Epithelial cell of proximal tubule (primary cell): ENCODE data around the gene PROSER3. TPM values are rescaled to one million over a fixed set of nuclear protein-coding genes. Genes with fewer than 3 reads are reported as not detected.
A peak's percentile ranks its signal among the peaks of the same experiment; 100 is the strongest.
"Not testable (repeated sequence)": the region's sequence is repeated elsewhere in the genome, so short reads cannot be mapped to it uniquely, and the experiment has no call there.

ENCODE experiments used
- DNase-seq: peaks from one replicate; pipeline ENCODE4 v3.0.0-alpha.2; 2011; ENCODE audit warnings: low read depth
- H3K4me3 ChIP-seq: 2 replicates; pipeline ENCODE4 v1.5.1; 2011; ENCODE audit warnings: low read depth, mild to moderate bottlenecking, low read length
- total RNA-seq: library from RNA; depleted of rRNA; stranded (reverse); fragments of >200 nt; gene quantifications from 2 replicates; pipeline ENCODE4 v1.2.3, GENCODE V29; 2015
- TF ChIP-seq, protein P1 (sequence below): conservative IDR thresholded peaks from 2 replicates; pipeline ENCODE4 v1.5.1; 2012; ENCODE audit warnings: low read depth, mild to moderate bottlenecking, low read length

The PROSER3 gene
- total RNA-seq, 1 donor from 2014 or later = 14.7 TPM

DNA sequence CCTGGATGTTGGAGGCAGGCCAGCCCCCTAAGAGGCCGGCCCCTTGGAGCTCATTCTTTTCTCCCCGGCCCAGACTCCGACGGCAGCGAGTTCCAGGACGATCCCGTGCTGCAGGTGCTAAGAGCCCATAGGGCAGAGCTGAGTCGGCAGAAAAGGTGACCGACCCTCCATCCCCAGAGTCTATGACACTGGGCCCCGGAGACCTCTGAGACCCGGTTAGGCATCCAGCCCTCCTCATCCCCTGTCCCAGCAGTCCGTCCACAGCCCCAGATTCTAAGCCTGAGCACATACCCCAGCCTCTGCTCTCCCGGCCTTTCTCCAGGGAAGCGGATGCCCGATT is 10.1 kb downstream of the PROSER3 start:
- H3K4me3 ChIP-seq = no peak overlapping the region
- TF ChIP-seq, protein P1, sequence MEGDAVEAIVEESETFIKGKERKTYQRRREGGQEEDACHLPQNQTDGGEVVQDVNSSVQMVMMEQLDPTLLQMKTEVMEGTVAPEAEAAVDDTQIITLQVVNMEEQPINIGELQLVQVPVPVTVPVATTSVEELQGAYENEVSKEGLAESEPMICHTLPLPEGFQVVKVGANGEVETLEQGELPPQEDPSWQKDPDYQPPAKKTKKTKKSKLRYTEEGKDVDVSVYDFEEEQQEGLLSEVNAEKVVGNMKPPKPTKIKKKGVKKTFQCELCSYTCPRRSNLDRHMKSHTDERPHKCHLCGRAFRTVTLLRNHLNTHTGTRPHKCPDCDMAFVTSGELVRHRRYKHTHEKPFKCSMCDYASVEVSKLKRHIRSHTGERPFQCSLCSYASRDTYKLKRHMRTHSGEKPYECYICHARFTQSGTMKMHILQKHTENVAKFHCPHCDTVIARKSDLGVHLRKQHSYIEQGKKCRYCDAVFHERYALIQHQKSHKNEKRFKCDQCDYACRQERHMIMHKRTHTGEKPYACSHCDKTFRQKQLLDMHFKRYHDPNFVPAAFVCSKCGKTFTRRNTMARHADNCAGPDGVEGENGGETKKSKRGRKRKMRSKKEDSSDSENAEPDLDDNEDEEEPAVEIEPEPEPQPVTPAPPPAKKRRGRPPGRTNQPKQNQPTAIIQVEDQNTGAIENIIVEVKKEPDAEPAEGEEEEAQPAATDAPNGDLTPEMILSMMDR = no peak
- DNase-seq = no peak

DNA sequence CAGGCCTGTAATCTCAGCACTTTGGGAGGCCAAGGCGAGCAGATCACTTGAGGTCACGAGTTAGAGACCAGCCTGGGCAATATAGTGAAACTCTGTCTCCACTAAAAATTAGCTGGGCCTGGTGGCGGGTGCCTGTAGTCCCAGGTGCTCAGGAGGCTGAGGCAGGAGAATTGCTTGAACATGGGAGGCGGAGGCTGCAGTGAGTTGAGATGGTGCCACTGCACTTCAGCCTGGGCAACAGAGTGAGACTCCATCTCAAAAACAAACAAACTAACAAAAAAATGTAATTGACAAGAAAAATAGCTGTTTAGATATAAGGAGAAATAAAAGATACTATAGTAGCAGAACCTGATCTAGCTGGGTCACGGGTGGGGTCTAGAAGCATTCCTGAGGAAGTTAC is 14.4 kb downstream of the PROSER3 start:
- not testable (repeated sequence) for DNase-seq, H3K4me3 ChIP-seq

DNA sequence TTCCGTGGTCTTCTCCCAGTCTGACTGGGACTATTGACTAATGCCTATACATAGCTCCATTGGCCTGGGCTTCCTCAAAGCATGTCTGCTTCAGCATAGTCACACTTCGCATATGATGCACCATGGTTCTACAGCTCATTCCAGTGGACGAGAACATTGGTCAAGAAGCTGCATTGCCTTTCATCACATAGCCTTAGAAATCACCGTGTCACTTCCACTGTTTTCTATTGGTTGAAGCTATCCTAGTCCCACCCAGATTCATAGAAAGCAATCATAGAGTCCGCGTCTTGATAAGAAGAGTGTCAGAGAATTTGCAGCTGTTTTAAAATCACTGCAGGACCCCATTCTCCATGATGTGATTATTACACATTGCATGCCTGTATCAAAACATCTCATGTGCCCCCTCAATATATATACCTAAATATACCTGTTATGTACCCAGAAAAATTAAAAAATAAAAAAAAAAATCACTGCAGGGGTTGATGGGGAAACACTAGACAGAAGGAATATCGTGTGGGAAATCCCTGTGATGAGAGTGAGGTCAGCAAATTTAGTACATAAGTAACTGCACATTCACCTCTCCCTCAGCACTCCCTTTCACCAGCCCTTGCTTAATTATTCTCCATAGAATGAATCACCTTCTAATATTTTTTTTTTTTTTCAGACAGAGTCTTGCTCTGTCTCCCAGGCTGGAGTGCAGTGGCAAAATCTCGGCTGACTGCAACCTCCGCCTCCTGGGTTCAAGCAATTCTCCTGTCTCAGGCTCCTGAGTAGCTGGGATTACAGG is 15.2 kb downstream of the PROSER3 start:
- peak; percentile 77 for DNase-seq
- no peak overlapping the region for H3K4me3 ChIP-seq
- TF ChIP-seq, protein P1 = no peak

DNA sequence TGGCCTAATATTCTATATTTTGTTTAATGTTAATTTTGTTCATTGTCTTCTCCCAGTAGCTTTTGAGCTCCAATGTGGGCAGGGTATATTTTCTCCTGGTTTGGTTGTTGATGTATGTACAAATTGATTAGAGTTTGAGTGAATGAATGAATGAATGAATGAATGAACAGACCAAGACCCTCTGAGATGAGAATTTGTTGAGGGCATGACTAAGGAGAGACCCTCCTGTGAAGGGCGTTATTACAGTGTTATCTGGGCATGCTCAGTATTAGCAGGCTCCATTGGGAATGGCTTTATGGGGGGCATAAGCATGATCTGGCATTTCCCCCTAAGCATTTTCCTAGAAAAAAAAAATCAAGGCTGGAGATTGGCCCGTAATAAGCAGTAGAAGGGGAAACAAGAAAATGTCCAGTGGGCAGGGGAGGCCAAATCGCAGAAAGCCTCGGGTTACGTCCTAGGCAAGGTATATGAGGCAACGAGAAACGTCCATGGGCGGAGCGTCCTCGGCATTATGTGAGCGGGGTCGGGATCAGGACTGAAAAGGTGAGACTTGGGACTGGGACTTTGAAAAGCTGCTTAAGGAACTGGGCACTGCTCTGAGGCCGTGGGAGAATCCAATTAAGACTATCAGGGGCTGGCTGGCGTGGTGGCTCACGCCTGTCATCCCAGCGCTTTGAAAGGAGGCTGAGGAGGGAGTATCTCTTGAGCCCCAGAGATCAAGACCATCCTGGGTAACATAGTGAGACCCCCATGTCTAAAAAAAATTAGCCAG is 16.5 kb downstream of the PROSER3 start:
- H3K4me3 ChIP-seq = peak overlapping the region; percentile 62
- TF ChIP-seq, protein P1 = no peak
- no peak for DNase-seq

DNA sequence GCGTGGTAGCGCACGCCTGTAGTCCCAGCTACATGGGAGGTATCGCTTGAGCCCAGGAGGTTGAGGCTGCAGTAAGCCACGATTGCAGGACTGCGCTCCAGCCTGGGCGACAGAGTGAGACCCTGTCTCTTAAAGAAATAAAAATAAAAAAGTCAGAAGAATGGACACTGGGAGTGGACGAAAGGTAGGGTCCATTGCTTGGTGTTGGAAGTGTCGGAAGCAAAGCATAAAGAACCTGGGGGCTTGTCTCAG is 17.0 kb downstream of the PROSER3 start:
- TF ChIP-seq, protein P1 = no peak
- H3K4me3 ChIP-seq = peak overlapping the region; percentile 62

DNA sequence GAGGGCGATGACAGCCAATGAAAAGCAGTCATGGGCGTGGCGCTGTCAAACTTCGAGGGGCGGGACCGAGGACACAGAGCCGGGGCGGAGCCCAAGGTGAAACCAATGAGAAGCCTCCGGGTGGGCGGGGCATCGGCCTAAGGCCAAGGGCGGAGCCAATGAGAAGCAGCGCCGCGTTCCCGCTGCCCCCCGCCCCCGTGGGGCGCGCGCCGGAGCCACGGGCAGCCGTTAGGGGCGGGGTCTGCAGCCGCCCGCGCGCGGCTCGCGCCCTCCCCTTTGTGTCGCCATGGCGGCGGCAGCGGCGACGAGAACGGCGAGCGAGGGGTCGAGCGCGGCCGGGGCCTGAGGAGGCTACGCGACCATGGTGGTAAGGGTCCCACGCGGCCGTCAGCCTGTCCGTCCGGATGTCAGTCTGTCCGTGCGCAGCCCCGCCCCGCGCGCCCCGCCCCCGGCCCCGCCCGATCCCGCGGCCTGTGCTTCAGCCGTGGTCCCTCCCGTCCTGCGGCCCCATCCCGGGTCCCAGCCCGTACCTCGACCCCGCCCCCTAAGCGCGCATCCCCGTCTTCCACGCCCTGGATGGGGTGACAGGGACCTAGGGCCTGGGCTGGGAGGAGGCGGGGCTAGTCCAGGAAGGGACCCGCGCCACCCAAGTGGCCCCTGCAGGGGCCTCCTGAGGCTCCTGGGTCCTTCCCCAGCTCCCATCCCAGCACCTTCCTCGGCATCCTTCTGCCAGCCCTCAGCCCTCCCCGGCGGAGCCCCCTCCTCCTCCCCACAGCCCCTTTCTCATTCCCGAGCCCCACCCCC is 17.5 kb downstream of the PROSER3 start, which contains the start of gene ARHGAP33:
Gene ARHGAP33, plus strand, starts transcription at position 267 of the 804 bp plus-strand sequence. Its CDS starts 95 bp downstream, at position 362.
- DNase-seq = no peak
- TF ChIP-seq, protein P1 = no peak
- H3K4me3 ChIP-seq = peak within 1 kb of the TSS; percentile 62

More for the DNA sequence above, 17.0 kb downstream of the PROSER3 start:
- DNase-seq = no peak

DNA sequence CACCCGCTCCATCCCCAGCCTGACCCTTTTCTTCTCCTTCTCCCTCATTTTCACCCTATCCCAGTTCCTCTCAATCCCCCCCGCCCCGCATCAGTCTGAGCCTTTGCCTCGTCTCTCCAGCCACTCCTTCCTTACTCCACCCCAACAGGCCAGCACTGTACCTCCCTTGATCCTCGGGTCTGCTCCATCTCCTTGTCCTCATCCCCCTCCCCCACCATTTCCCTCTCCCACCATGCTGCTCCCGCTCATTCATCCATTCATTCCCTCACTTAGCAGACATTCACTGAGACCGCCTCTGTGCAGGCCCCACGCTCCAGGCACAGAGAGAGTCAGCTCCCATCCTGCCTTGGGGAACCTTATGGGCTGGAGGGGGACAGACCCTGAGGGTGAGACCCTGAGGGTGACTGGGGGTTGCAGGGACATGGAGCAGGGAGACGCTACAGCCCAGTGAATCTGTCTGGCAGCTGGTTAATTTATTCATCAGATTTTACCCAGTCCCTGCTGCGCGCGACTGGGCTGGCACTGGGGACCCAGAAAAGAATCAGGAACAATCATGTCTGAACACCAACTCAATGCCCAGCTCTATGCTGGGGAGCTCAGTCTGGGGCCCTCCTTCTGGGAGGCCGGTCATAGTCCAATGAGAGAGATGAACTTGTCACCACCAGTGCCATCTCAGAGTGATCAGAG is 18.3 kb downstream of the PROSER3 start:
- H3K4me3 ChIP-seq = peak overlapping the region; percentile 62
- TF ChIP-seq, protein P1 = no peak
- DNase-seq = no peak
